ENCODE results near the gene AZIN2.
"Not testable (repeated sequence)": the region's sequence is repeated elsewhere in the genome, so short reads cannot be mapped to it uniquely, and the experiment has no call there.

AZIN2 gene

DNA sequence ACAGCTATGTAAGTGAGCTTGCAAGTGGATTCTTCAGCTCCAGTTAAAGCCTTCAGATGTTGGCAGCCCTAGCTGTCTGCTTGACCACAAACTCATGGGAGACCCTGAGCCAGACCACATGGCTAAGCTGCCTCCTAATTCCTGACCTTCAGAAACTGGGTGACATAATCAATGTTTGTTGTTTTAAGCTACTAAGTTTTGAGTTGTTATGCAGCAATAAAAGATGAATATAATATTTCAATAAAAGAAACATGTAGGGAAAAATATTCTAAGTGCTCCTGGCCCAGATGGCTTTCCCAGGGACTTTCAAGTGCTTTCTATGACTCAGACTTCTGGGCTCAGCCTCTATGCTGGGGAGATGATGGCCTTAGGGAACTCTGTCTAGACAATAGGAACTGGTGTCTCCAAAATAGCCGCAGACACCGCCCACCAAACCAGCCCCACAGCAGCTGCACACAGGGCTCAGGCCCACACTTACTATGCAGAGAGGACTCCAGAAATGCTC lies 20.3 kb upstream of the AZIN2 start:
- DNase-seq = no peak

- DNase-seq = no peak
These were observed 19.1 kb upstream of the AZIN2 start for GRCh38 chr1:33061834-33062233.

DNA sequence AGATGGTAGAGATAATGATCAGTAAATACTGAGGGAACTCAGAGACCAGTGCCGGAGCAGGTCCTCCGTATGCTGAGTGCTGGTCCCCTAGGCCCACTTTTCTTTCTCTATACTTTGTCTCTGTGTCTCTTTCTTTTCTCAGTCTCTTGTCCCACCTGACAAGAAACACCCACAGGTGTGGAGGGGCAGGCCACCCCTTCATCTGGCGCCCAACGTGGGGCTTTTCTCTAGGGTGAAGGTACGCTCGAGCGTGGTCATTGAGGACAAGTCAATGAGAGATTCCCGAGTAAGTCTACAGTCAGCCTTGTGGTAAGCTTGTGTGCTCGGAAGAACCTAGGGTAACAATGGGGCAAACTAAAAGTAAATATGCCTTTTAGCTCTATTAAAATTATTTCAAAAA lies 16.7 kb upstream of the AZIN2 start:
- DNase-seq = not testable (repeated sequence)

GRCh38 chr1:33065301-33065700 lies 15.7 kb upstream of the AZIN2 start:
- DNase-seq = no peak

GRCh38 chr1:33066477-33066876 lies 14.5 kb upstream of the AZIN2 start:
- DNase-seq = not testable (repeated sequence)

DNA sequence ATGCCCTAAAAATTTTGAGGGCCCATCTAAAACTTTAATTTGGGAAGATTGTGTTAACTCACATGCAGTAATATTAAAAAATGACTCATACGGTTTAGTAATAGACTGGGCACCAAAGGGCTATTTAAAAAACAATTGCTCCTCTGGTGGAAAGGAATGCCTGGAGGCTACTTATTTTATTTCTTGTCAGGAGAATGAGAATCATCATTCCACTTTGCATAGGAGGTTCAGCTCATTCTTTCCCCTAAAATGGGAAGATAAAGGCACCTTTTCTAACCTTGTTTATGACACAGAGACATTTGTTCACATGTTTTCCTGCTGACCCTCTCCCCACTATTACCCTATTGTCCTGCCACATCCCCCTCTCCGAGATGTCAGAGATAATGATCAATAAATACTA lies 12.8 kb upstream of the AZIN2 start:
- not testable (repeated sequence) for DNase-seq

- DNase-seq = no peak
These were observed 10.3 kb upstream of the AZIN2 start for GRCh38 chr1:33070628-33071027.

DNA sequence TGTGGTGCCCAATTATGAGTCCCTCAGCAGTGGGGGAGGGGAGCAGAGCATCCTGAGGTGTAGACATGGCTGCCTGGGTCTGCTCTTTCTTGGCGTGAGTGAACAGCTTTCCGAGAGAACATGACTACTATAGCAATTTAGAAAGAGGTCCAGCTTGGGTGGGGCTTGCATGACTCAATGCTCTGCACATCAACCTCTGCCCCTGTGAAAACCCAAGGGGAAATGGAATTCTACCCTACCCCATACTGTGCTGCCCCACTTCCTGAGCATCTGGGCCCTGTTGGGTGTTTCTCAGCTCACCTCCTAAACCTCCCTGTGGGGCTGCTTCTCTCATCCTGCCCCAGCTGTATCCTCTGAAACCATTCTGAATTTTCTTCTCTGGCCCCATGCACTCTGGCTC lies 8.2 kb upstream of the AZIN2 start:
- DNase-seq = no peak

DNA sequence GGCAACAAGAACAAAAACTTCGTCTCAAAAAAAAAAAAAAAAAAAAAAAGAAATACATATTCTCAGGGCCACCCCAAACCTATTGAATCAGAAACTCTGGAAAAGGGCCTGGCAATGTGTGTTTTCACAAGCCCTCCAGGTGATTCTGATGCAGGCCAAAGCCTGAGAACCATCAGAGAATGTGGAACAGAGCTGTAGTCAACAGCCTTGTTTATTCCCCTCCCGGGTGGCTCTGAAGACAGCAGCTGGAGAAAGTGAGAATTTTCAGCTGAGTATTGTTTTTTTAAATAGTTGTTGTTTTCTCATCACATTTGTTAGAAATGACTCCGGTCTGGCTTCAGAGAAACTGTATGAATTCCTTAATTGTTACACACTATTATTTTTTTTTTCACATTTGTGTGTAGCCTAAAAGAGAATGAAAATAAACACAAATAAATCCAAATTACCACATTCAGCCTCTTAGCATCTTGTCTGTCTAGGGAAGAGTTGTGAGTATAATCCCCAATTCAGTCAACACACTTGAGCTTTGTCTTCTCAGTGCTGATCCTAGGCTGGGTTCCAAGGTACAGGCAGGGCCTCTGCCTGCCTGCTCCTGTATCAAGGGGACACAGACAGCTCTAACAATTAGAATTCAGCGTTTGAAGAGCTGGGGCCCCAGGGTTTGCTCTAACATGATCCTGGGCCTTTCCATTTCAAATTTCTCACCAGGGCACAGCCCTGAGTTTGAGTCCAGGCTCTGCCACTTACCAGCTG lies 6.6 kb upstream of the AZIN2 start:
- DNase-seq = no peak

DNA sequence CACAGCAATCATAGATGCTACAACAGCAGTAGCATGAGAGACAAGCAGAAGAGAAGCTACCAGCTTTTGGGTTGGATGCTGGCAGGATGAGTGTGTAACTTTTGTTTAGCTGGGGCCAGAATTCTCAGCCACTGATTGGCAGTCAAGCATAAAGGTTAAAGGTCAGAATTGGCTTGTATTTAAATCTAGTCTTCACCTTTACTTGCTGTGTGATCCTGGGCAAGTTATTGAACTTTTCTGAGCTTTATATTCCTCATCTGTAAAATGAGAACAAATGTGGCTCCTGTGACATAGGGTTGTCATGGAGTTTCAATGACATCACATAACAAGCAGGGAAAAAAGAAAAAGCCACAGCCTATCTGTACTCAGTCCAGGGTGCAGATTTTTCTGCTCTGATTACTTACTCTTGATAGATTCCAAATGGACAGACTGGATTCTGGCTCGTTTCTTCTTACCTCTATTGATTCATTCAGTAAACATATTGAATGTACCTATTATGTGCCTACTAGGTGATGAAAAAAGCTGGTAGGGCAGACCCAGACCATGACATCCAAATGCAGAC lies 2.8 kb upstream of the AZIN2 start:
- no peak for DNase-seq

GRCh38 chr1:33080373-33080772 lies 580 bp upstream of the AZIN2 start:
- DNase-seq = no peak

DNA sequence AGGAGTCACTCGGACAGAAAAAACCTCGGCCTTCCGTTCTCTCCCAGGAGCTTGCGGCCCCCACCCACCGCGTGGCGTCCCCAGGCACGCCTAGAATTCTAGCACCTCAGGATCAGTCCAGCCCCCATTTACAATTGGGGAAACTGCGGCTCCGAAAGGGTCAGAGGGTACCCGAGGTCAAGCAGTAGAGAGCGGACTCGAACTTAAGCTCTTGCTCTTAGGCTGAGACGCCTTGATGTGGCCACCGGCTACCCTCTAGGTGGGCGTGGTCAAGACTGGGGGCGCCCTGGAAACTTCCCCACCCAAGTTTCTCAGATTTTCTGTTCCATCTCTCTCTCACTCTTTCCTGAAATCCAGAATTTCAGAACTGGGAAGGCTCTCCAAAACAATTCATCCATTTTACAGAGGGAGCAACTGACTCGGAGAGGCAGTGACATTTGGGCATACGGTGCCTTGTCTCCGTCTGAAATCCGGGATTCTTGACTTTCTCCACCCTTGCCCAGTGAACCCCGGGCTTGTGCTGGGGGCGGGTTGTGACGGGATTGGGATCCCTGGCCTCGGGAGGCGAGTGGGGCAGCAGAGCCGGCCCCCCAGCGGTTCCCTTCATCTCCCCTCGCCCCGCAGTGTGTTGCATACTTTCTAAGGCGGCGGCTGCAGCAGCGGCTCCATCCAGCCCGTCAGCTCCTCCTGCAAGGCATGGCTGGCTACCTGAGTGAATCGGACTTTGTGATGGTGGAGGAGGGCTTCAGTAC lies 777 bp downstream of the AZIN2 start:
- DNase-seq = peak; percentile 23

GRCh38 chr1:33082575-33083108 lies 1.7 kb downstream of the AZIN2 start:
- DNase-seq = no peak

- no peak for DNase-seq
These were observed 4.4 kb downstream of the AZIN2 start for GRCh38 chr1:33085332-33085731.

DNA sequence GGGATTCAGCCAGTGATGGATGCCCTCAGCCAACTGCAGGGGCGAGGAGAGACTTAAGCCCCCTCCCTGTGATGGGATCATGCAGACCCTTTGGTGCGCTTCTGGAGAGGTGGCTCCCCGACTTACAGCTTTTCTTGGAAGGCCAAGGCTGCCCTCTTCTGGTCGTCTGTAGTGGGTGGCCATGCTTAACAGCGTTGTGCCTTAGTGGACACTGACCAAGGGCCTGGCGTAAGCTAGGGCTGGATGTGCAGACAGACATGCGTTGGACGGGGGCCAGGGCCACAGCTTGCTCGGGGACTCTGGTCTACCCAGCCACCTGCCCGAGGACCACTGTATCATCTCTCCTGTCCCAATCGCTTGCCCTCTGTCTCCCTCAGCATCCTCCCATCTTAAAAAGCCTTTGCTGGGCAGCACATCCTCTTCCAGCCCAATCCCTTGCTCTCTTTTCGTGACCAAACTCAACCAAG lies 5.5 kb downstream of the AZIN2 start:
- DNase-seq = peak; percentile 81

DNA sequence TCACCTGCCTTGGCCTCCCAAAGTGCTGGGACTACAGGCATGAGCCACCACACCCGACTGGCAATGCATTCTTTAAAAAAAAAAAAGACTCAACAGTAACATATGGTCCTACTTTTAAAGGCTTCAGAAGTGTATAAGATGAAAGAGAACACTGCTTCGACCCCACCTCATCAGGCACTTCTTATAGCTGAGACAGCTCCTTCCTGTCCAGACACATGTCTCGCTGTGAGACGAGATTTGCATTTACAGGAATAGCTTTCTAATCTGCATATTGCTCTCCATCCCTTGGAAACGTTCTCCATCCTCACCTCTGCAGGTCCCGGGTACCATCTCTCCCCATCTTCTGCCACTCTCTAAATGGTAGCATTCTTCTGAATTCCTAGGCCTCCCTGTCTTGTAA lies 6.7 kb downstream of the AZIN2 start:
- DNase-seq = no peak

GRCh38 chr1:33088119-33088906 lies 7.4 kb downstream of the AZIN2 start:
- DNase-seq = peak; percentile 57

DNA sequence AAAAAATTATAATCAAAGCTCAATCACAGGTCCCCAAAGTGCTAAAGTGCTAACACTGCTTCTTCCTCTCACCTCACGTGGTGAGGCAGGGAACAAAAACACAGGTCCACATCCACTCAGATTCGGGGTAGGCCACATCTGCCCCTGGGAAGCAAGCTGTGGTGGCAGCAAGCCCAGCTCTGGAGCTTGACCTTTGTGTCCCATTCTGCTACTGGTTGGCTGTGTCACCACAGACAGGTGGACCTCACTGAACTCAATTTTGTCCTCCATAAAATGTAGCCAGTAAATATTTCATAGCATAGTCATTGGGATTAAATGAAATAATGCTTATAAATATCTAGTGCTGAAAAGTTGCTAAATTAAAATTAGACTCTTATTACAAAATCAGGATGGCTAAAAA lies 8.5 kb downstream of the AZIN2 start:
- DNase-seq = no peak

- DNase-seq = no peak
These were observed 11.5 kb downstream of the AZIN2 start for GRCh38 chr1:33092438-33092837.

GRCh38 chr1:33093004-33093403 lies 12.1 kb downstream of the AZIN2 start:
- peak; percentile 55 for DNase-seq

DNA sequence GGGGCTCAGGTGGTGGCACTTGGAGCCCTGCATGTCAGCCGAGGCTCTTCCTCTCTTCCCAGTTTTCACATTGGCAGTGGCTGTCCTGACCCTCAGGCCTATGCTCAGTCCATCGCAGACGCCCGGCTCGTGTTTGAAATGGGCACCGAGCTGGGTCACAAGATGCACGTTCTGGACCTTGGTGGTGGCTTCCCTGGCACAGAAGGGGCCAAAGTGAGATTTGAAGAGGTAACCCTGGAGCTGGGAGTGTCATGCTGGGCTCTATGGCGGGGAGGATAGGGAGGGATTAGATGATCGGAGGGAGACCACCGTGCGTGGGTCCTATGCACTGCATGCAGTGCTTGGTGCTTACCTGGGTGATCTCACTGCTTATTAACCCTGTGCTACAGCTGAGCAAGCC lies 13.5 kb downstream of the AZIN2 start:
- DNase-seq = no peak

- DNase-seq = peak; percentile 32
These were observed 14.1 kb downstream of the AZIN2 start for GRCh38 chr1:33094971-33095604.
